HG03520 (cell line): ENCODE measurements around the gene ASS1.
"Not testable (repeated sequence)": the region's sequence is repeated elsewhere in the genome, so short reads cannot be mapped to it uniquely, and the experiment has no call there.

ENCODE experiments used
- ATAC-seq: cut with Tn5 transposase; IDR thresholded peaks from one replicate; pipeline ENCODE4 v1.9.1; 2021; ENCODE audit warnings: mild to moderate bottlenecking, moderate library complexity; ENCODE audit not compliant: unreplicated experiment

The ASS1 gene

DNA sequence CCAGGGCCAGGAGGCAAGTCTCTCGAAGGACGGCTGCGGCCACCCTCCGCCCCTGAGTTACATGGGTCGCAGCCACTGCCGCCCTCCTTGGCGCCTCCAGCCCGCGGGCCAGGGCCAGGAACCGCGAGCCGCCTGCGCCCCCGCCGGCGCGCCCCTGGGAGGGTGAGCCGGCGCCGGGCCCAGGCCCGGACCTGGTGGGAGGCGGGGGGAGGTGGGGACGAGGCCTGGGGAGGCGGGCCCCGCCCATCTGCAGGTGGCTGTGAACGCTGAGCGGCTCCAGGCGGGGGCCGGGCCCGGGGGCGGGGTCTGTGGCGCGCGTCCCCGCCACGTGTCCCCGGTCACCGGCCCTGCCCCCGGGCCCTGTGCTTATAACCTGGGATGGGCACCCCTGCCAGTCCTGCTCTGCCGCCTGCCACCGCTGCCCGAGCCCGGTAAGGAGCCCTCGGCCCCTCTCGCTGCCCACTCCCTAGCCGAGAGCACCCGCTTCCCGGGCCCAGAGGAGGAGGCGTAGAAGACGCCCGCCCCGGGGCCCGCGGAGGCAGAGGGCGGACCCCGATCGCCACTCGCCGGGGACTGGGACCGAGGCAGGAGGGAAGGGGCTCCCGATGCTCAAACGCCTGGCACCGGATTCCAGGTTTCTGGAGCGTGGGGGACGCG, at the start of gene ASS1:
ASS1 (plus strand) TSS at position 397 of the 657 bp plus-strand sequence. CDS start 7,268 bp downstream, outside the sequence.
- no peak for ATAC-seq

DNA sequence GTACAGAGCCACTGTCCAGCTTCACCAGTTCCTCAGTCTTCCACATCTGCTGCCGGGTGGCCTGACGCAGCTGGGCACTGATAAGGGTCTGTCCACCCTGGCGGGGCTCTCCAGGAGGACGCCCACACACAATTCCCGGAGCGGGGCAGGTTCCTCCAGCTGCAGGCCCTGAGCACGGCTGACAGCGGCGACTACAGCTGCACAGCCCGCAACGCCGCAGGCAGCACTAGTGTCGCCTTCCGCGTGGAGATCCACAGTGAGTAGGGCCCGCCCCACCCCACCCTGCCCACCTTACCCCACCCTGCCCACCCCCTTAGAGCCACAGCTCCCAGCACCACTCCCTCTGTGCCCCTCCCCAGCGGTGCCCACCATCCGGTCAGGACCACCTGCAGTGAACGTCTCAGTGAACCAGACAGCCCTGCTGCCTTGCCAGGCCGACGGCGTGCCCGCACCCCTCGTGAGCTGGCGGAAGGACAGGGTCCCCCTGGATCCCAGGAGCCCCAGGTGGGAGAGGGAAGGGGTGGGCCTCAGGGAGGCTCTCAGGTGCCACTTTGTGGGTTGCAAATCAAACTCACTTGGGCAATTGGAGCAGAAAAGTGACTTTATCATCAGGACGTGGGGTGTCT, 48.8 kb upstream of the ASS1 start:
- no peak for ATAC-seq

GRCh38 chr9:130396581-130396980, 48.2 kb upstream of the ASS1 start:
- ATAC-seq = no peak

GRCh38 chr9:130398487-130399240, 46.1 kb upstream of the ASS1 start:
- no peak for ATAC-seq

DNA sequence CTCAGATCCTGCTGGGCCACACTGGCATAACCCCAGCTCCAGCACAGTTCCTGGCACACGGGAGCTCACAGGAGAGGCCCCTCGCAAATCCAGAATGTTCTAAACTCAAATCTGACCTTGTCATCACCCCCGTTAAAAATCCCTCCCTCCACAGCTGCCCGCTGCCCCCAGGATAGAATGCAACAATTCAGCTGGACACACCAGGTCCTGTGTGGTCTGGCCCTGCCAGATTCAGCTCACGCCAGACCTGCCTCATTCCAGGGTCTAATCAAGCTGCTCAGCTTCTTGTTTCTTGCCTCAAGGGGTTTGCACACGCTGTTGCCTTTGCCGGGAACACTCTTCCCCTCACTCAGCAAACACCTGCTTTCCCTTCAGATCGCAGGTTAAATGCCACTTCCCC, 45.0 kb upstream of the ASS1 start:
- no peak for ATAC-seq

- no peak for ATAC-seq
These were observed 43.9 kb upstream of the ASS1 start for GRCh38 chr9:130400870-130401269.

- ATAC-seq = not testable (repeated sequence)
These were observed 43.0 kb upstream of the ASS1 start for GRCh38 chr9:130401742-130402141.

- no peak for ATAC-seq
These were observed 42.5 kb upstream of the ASS1 start for GRCh38 chr9:130402243-130402642.

DNA sequence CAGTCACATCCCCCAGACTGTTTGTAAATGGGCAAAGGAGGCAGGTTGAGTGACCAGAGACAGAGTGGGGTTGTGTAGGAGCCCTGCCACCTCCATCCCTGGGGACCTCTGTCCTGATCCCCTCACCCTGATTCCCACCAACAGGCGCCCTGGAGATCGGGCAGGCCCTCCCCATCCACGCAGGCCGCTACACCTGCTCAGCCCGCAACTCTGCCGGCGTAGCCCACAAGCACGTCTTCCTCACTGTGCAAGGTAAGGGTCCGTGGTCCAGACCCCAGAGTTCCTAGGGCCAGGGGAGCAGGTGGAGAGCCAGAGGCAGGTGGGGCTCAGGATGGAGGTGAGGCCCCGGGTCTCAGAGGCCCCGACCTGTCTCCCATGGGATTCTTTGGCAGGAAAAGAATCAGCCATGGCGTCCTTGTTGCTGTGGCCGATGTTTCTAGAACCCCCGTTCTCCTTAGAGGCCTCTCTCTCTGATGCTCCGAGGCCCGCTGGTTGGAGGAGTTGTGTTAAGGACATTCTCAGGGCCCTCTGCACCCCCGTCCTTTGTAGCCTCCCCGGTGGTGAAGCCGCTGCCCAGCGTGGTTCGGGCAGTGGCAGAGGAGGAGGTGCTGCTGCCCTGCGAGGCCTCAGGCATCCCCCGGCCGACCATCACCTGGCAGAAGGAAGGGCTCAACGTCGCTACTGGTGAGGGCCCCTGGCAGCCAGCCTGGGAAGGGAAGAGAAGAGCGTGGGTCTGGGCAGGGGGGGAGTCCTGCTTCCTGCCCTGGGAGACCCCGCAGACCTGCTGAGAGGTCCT, 41.9 kb upstream of the ASS1 start:
- ATAC-seq = no peak

GRCh38 chr9:130405657-130406257, 39.0 kb upstream of the ASS1 start:
- ATAC-seq = no peak

DNA sequence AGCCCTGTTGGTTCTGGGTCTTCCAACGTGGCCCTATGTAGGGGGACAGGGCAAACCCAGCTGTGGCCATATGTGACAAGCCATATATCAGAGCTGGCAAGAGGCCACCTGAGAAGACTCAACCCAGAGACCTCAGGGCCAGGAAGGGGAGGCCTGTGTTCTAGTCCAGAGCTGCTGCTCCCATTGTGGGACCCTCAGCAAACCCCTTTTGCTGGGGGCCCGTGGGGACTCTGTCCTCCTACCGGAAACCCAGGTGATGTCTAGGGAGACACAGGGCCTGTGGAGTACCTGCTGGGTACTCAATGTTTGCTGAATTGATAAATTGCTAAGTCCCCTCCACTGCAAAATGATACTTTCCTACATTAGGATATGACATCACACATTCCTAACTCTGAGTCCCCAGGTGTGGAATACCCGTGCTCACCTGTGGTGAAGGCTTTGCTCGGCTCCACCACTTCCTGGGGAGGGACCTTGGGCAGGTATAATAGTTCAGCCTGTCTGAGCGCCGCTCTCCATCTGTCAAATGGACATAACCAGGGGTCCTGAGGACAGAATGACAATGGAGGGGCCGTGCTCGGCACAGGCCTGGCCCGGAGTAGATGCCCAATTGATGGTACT, 38.4 kb upstream of the ASS1 start:
- ATAC-seq = no peak

- ATAC-seq = no peak
These were observed 36.7 kb upstream of the ASS1 start for GRCh38 chr9:130407916-130408663.

GRCh38 chr9:130408669-130409068, 36.1 kb upstream of the ASS1 start:
- ATAC-seq = no peak

DNA sequence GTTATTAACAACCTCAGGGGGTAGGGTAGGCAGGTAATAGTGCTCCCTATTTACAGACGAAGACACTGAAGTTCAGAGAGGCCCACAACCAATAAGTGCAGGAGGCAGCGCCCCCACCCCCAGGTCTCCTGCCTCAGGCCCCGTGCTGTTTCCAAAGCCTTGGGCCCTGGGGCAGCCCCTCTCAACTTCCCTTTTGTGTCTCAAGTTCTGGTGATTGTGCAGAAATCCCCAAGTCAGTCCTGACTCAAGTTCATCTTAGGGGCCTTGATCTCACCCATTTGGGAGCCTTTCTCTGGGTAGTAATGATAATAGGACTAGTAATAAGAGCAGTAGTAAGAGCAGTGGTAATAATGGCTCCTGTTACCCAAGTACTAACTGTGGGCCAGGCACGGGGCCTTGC, 35.5 kb upstream of the ASS1 start:
- ATAC-seq = no peak

GRCh38 chr9:130410443-130410842, 34.3 kb upstream of the ASS1 start:
- no peak for ATAC-seq

DNA sequence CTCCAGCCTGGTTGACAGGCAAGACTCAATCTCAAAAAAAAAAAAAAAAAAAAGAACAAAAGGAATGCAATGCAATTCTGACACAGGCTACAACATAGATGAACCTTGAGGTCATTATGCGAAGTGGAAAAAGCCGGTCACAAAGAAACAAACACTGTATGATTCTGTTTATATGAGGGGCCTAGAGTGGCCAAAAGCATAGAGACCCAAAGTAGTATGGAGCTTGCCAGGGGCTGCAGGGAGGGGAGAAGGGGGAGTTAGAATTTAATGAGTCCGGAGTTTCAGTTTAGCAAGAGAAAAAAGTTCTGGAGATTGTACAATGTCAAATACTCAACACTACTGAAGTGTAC, 33.2 kb upstream of the ASS1 start:
- no peak for ATAC-seq

DNA sequence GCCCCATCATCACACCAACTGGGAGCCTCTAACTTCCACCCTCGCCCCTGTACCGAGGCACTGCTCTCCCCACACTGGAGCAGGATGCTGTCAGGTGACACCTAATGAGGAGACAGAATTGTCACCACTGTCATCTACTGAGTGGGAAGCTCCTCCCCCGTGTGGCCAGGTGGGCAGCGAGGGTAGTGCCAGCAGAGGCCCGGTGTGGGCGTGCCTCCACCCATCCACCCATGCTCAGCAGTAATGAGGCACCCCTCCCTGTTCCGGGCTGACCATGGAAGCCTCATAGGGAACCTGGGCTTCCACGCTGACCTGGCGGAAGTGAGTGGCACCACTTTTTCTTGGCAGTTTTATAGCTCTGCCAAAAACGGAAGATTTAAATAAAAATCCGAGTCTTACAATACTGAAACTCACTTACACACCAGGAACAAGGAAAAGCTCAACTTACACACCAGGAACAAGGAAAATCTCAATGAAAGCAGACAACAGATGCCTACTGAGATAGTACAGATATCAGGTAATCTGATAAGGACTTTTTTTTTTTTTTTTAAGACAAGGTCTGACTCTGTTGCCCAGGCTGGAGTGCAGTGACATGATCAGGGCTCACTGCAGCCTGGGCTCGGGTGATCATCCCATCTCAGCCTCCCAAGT, 30.6 kb upstream of the ASS1 start:
- ATAC-seq = no peak

GRCh38 chr9:130414910-130415746, 29.6 kb upstream of the ASS1 start:
- ATAC-seq = no peak
